AG09309 (cell line): ENCODE results near the gene OGA.
A peak's percentile ranks its signal among the peaks of the same experiment; 100 is the strongest.

Source experiments
- DNase-seq: peaks from one replicate; pipeline ENCODE4 v3.0.0-alpha.2; 2010; ENCODE audit warnings: low read depth
- H3K4me3 ChIP-seq: 2 replicates; pipeline ENCODE4 v1.5.1; 2011; ENCODE audit warnings: mild to moderate bottlenecking, low read depth, low read length, moderate library complexity; ENCODE audit not compliant: control insufficient read depth
- CTCF ChIP-seq: IDR thresholded peaks from 2 replicates; pipeline ENCODE4 v1.5.1; 2011; ENCODE audit warnings: mild to moderate bottlenecking, low read depth, low read length, inconsistent platforms; ENCODE audit not compliant: insufficient read depth, control insufficient read depth; ENCODE audit errors: missing control alignments

Gene OGA

GRCh38 chr10:101818119-101818871 lies at the start of gene OGA:
Gene OGA (minus strand): TSS chr10:101818444. CDS start chr10:101818022, 422 bp downstream.
- no peak for TF ChIP-seq CTCF
- peak within 1 kb of the TSS; percentile 92 for H3K4me3 ChIP-seq
- peak; percentile 100 for DNase-seq

- DNase-seq: no peak
- no peak overlapping the region for H3K4me3 ChIP-seq
- no peak for TF ChIP-seq CTCF
Measured at GRCh38 chr10:101867931-101868330, 49.7 kb upstream of the OGA start.

GRCh38 chr10:101859530-101859929 lies 41.3 kb upstream of the OGA start:
- DNase-seq: no peak
- TF ChIP-seq CTCF: no peak
- no peak overlapping the region for H3K4me3 ChIP-seq

GRCh38 chr10:101858723-101859500 lies 40.7 kb upstream of the OGA start:
- DNase-seq: no peak
- H3K4me3 ChIP-seq: no peak overlapping the region
- TF ChIP-seq CTCF: no peak

GRCh38 chr10:101857802-101858476 lies 39.7 kb upstream of the OGA start:
- H3K4me3 ChIP-seq: no peak overlapping the region
- no peak for TF ChIP-seq CTCF
- no peak for DNase-seq

- no peak for DNase-seq
- H3K4me3 ChIP-seq: no peak overlapping the region
- no peak for TF ChIP-seq CTCF
Measured at GRCh38 chr10:101856626-101857025, 38.4 kb upstream of the OGA start.
